Astrocyte of the hippocampus (primary cell): ENCODE data around the gene AMELY.
"Not testable (repeated sequence)": the region's sequence is repeated elsewhere in the genome, so short reads cannot be mapped to it uniquely, and the experiment has no call there.

Source experiments
- DNase-seq: peaks from one replicate; pipeline ENCODE4 v3.0.0; 2011; ENCODE audit warnings: low read depth, low spot score

Gene AMELY

GRCh38 chrY:6911253-6911881 lies at the start of gene AMELY:
Gene AMELY (minus strand): TSS chrY:6911752. CDS start chrY:6872608, 39,144 bp downstream.
- no peak for DNase-seq

- DNase-seq: no peak
Observed at GRCh38 chrY:6949947-6950346, 38.4 kb upstream of the AMELY start.

DNA sequence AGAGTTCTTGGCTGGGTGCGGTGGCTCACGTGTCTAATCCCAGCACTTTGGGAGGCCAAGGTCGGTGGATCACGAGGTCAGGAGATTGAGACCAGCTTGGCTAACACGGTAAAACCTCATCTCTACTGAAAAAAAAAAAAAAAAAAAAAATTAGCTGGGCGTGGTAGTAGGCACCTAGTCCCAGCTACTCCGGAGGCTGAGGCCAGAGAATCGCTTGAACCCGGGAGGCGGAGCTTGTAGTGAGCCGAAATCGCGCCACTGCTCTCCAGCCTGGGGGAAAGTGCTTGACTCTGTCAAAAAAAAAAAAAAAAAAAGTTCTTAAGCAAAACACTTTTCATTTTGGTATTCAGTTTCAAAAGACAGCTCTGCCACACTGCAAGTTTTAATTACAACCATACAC lies 36.8 kb upstream of the AMELY start:
- DNase-seq: no peak

- DNase-seq: no peak
Observed at GRCh38 chrY:6947695-6948094, 36.1 kb upstream of the AMELY start.

DNA sequence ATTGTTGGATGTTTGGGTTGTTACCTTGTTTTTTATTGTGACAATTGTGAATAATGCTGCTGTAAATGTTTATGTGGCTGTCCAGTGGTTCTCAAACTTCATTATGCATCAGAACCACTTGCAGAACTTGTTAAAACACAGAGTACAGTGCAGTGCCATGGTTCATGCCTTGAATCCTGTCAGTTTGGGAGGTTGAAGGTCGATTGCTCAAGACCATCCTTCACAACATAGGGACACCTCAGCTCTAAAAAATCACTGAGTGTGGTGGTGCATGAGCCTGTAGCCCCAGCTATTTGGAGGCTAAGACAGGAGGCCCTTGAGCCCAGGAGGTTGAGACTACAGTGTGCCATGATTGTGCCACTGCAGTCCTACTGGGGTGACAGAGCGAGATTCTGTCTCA lies 23.9 kb upstream of the AMELY start:
- DNase-seq: no peak

DNA sequence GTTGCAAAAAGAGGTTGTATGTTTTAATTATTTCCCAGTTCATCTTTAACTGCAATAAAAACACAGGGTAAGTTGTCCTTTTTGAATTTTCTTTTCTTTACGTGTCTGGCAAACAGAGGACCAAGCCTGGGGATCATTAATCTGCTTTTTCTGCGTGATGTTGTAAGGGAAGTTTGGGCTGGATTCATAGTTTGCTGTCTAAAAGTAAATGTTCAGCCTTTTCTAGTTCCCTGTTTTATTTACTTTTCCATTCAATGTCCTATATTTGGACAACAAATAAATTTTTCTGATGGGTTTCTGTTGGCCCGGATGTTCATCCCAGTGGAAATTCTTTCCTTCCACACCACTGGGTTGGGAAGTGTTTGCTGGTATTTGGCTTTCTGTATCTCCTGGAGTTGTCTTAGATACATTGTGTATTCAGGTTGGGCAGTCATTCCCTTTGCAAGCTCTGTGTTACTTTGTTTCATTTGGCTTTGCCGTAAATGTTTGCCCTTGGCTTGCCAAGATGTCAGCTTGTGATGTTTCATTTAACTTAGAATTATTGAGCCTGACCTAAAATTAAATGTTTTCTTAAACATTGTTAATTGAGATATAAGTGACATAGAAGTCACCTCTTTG lies 20.3 kb upstream of the AMELY start:
- no peak for DNase-seq

DNA sequence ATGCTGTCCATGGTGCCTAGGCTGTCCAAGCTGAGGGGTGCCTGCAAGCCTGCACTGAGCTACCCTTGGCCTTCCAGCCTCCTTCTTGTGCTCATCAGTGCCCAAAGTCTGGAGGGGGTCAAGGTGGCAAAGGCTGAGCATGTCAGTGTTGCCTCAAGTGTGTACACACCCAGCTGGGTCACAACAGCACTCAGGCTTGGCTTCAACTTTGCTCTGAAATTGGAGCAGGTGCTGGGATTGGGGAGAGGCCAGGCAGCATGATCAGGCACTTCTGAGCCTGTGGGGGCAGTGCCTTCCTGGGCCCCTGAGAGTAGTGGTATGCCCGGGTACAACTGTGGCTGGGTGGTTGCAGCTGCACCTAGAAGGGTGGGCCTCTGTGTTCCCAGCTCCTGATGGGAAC lies 17.7 kb upstream of the AMELY start:
- DNase-seq: no peak

GRCh38 chrY:6928265-6928664 lies 16.7 kb upstream of the AMELY start:
- DNase-seq: no peak

DNA sequence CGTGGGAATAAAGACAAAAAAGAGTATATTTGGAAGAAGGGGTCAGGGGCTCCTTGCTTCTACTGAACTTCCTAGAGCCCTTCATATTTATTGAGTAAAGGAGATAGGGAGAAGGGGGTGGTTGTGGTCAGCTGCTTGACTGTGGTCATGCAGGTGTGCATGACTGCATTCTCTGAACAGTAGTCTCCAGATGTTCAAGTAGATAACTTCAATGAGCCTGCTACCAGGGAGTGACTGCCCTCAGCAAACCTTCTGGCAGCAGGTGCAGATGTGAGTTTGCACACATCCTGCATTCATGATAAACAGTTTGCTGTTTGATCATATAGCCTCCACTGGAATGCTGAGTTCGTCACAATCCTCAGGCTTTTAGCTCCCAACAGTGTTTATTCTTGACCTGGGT lies 9.5 kb upstream of the AMELY start:
- no peak for DNase-seq

GRCh38 chrY:6913362-6913761 lies 1.8 kb upstream of the AMELY start:
- DNase-seq: no peak

GRCh38 chrY:6910372-6911252 lies 940 bp downstream of the AMELY start, which contains the start of gene TBL1Y:
Gene TBL1Y (plus strand): TSS chrY:6910697. CDS start chrY:7025085, 114,388 bp downstream.
- no peak for DNase-seq

DNA sequence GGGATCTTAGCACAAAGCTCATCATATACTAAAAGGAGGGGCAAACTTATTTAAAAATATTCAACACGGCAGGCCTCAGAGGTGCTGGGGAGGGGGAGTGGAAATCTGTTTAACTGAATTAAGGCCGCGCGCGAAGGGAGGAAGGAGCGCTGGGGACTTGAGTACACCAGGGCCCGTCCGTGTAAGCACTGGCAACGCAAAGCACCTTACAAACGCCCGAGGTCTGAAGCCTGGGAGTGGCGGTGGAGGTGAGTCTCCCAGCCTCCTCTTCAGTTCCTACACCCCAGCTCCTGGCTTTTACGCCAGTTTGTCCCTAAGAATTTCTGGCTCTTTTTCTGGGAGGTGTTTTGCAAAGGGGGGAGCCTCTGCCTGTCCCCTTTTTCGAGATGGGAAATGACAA lies 1.7 kb downstream of the AMELY start:
- DNase-seq: no peak

DNA sequence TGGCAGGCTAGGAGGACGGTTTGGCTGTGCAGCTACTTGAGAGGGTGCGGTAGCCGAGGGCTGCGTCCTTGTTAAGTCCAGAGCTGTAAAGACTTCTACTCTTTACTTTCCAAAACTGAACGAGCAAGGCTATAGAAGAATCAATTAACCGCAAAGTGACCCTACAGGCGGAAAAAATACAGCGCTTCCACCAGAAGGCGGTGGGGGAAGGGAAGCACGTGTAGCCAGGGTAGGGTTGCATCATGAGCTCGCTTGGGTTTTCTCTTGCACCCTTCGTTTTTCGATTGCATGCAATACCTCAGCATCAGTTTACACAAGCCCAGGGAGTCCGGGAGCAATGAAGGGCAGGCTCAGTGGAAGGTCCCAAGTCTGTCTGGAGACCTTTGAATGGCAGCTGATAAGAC lies 2.4 kb downstream of the AMELY start:
- no peak for DNase-seq

DNA sequence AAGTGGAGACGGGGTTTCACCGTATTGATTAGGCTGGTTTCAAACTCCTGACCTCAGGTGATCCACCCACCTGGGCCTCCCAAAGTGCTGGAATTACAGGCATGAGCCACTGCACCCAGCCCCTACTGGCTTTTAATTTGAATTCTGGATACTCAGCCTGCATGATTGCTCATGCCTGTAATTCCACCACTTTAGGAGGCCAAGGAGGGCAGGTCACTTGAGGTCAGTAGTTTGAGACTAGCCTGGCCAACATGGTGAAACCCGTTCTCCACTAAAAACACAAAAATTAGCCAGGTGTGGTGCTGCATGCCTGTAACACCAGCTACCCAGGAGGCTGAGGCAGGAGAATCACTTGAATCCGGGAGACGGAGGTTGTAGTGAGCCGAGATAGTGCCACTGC lies 3.5 kb downstream of the AMELY start:
- DNase-seq: not testable (repeated sequence)

DNA sequence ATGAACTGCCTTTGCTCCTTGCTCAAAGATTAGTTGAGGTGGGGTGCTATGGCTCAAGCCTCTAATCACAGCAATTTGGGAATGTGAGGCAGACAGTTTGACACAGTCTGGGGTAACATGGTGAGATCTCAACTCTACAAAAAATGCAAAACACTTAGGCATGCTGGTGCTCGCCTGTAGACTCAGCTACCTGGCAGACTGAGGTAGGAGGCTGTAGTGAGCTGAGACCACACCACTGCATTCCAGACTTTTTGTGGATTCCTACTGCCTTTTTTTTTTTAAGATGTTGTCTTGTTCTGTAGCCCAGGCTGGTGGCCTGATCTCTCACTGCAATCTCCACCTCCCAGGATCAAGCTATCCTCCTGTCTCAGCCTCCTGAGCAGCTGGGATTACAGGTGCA lies 4.0 kb downstream of the AMELY start:
- no peak for DNase-seq

- DNase-seq: not testable (repeated sequence)
Observed at GRCh38 chrY:6902116-6902515, 9.4 kb downstream of the AMELY start.

DNA sequence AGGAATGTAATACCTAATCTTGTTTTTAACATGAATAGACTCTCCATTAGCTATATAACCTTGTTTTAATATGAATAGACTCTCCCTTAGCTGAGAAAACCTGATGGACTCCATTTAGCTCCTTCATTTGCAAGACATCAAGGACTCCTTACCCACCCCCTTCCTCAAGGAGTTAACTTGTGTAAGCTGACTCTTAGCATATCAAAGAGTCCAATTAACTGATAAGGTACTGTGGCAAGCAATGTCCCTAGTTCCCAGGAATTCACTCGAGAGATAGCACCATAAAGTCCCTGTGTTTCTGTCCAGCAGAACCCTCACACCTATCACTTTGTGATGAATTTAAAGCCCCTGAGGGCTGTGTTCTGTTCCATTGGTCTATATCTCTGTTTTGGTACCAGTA lies 16.3 kb downstream of the AMELY start:
- DNase-seq: no peak

DNA sequence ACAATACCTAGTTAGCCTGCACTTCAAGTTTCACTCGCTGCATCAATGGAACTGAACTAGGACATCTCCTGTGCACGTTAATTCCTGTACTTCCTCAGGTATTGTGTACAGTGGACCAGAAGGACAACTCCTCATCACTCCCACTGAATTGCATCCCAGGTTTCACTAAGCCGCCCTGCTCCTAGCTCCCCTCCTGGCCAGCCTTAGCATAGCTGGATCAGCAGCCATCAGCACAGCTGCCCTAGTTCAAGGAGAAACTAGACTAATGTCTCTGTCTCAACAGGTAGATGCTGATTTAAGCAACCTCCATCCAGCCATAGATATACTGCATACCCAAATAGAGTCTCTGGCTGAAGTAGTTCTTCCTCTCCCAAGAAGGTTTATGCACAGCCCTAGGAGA lies 17.1 kb downstream of the AMELY start:
- DNase-seq: no peak

DNA sequence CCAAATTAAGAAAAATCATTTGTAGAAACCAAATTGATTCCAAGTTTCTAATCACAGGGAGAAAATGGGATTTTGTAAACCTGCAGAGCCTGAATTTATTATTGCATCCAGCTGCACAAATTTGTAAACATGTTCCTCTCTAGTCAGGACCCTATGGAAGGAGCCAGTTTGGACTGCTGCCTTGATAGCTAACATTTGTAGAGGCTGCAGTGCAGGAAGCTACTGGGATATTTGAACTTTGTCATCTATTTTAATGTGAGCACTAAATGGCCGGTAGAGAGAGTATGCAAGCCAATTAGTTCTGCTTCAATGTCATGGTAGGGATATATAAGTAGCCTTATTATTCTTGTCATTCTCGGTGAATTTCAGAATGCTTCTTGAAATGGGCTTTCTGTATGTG lies 62.2 kb downstream of the AMELY start:
- no peak for DNase-seq

DNA sequence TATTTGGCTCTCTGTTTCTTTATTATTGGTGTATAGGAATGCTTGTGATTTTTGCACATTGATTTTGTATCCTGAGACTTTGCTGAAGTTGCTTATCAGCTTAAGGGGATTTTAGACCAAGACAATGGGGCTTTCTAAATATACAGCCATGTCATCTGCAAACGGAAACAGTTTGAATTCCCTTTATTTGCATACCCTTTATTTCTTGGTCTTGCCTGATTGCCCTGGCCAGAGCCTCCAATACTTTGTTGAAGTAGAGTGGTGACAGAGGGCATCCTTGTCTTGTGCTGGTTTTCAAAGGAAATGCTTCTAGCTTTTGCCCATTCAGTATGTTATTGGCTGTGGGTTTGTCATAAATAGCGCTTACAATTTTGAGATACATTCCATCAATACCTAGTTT lies 68.9 kb downstream of the AMELY start:
- not testable (repeated sequence) for DNase-seq
